Measurements from ENCODE around the gene PLXND1.

- TF ChIP-seq CTCF (IDR thresholded peaks at IDR 0.05; ENCODE audit: borderline replicate concordance, extremely low read depth, low read length, poor library complexity, severe bottlenecking) (no peak), EZH2 (IDR thresholded peaks at IDR 0.05; ENCODE audit: borderline replicate concordance, low read depth, low read length, severe bottlenecking) (no peak)
Measured at GRCh38 chr3:129512595-129512994, 93.9 kb downstream of the PLXND1 start.
